ENCODE measurements around the gene CST11.
"Not testable (repeated sequence)": the region's sequence is repeated elsewhere in the genome, so short reads cannot be mapped to it uniquely, and the experiment has no call there.

Gene CST11

DNA sequence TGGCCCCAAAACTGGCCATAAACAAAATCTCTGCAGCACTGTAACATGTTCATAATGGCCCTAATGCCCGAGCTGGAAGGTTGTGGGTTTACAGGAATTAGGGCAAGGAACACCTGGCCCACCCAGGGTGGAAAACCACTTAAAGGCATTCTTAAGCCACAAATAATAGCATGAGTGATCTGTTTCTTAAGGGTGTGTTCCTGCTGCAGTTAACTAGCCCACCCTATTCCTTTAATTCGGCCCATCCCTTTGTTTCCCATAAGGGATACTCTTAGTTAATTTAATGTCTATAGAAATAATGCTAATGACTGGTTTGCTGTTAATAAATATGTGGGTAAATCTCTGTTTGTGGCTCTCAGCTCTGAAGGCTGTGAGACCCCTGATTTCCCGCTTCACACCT, 14.3 kb upstream of the CST11 start:
- not testable (repeated sequence) for DNase-seq (ENCODE audit: low spot score); H3K4me1 ChIP-seq (ENCODE audit: insufficient read depth, poor library complexity, severe bottlenecking); H3K36me3 ChIP-seq (ENCODE audit: low read depth); H3K27ac ChIP-seq (ENCODE audit: poor library complexity, severe bottlenecking); H3K27me3 ChIP-seq (ENCODE audit: insufficient read depth, poor library complexity, severe bottlenecking); H3K4me3 ChIP-seq (ENCODE audit: severe bottlenecking); ATAC-seq (ENCODE audit: low read depth); H3K9me3 ChIP-seq (ENCODE audit: severe bottlenecking)

DNA sequence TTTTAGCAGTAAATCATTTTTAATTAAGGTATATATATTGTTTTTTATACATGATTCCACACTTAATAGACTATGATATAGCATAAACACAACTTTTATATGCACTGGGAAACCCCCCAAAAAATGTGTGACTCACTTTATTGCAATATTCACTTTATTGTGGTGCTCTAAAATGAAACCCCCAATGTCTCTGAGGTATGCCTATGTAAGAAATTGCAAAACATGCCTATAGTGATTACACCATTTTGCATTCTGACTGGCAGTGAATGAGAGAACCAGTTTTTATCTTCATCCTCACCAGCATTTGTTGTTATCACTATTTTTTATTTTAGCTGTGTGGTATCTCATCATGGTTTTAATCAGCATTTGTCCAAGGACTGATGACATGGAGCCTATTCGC, 8.5 kb upstream of the CST11 start:
- H3K9me3 ChIP-seq (ENCODE audit: severe bottlenecking), result no peaks in the 10 kb centered on the region
- ATAC-seq (ENCODE audit: low read depth) (no peak), DNase-seq (ENCODE audit: low spot score) (no peak)
- H3K27ac ChIP-seq (ENCODE audit: poor library complexity, severe bottlenecking), result no peak overlapping the region
- H3K27me3 ChIP-seq (ENCODE audit: insufficient read depth, poor library complexity, severe bottlenecking), result no peaks in the 10 kb centered on the region
- TF ChIP-seq, protein P1, sequence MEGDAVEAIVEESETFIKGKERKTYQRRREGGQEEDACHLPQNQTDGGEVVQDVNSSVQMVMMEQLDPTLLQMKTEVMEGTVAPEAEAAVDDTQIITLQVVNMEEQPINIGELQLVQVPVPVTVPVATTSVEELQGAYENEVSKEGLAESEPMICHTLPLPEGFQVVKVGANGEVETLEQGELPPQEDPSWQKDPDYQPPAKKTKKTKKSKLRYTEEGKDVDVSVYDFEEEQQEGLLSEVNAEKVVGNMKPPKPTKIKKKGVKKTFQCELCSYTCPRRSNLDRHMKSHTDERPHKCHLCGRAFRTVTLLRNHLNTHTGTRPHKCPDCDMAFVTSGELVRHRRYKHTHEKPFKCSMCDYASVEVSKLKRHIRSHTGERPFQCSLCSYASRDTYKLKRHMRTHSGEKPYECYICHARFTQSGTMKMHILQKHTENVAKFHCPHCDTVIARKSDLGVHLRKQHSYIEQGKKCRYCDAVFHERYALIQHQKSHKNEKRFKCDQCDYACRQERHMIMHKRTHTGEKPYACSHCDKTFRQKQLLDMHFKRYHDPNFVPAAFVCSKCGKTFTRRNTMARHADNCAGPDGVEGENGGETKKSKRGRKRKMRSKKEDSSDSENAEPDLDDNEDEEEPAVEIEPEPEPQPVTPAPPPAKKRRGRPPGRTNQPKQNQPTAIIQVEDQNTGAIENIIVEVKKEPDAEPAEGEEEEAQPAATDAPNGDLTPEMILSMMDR (IDR thresholded peaks at IDR 0.05; ENCODE audit: poor library complexity, severe bottlenecking), result no peak
- no peaks in the 10 kb centered on the region for H3K36me3 ChIP-seq (ENCODE audit: low read depth)
- H3K4me3 ChIP-seq (ENCODE audit: severe bottlenecking), result no peak overlapping the region
- H3K4me1 ChIP-seq (ENCODE audit: insufficient read depth, poor library complexity, severe bottlenecking), result no peaks in the 10 kb centered on the region

DNA sequence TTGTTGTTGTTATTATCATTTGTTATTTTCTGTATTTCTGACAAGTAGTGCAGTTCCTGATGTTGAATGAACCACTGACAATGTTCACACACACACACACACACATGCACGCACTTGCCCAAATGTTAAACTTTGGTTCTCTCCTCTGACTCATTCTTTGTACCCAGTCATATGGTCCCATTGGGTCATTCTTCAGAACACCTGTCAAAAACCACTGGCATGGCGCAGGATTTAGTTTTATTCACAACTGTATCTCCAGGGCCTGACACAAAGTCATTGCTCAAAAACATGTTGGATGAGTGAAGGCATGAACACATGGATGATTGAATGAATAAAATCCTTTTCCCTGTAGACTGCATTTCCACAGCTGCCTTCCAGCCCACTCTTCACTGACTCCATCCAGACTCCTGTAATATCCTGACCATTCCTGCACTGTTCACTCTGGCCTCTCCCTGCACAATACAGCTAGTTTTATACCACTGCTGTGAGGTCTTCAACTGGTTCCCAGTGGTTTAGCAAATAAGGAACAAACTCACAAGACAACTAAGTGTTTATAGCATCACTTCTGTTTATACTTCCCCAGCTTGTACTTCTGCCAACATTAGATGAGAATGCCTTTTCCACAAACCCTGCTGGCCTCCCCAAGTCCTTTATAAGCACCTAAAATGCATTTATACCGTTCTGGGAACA, 6.9 kb upstream of the CST11 start:
- TF ChIP-seq, protein P1 (IDR thresholded peaks at IDR 0.05; ENCODE audit: poor library complexity, severe bottlenecking), result no peak
- Histone ChIP-seq H3K9me3 (ENCODE audit: severe bottlenecking) (no peaks in the 10 kb centered on the region), H3K4me3 (ENCODE audit: severe bottlenecking) (no peak overlapping the region), H3K27me3 (ENCODE audit: insufficient read depth, poor library complexity, severe bottlenecking) (no peaks in the 10 kb centered on the region), H3K4me1 (ENCODE audit: insufficient read depth, poor library complexity, severe bottlenecking) (no peaks in the 10 kb centered on the region), H3K36me3 (ENCODE audit: low read depth) (no peaks in the 10 kb centered on the region), H3K27ac (ENCODE audit: poor library complexity, severe bottlenecking) (no peak overlapping the region)
- no peak for DNase-seq (ENCODE audit: low spot score)
- ATAC-seq (ENCODE audit: low read depth), result no peak

DNA sequence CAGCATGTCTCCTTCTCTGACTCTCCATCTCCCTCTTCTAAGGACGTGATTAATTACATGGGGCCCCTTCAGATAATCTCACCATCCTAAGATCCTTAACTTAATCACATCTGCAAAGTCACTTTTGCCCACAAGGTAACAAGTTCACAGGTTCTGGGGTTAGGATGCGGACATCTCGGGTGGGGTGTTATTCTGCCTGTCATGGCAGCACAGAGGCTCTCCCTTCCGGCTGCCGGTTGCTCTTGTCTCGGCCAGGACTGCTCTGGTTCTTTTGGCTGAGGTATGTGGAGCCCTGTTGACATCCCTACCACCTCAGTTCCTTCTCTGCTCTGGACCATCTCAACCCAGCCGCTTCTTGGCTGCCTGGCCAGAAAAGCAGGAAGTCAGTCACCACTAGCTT, 4.2 kb upstream of the CST11 start:
- no peak for ATAC-seq (ENCODE audit: low read depth)
- no peak overlapping the region for H3K27ac ChIP-seq (ENCODE audit: poor library complexity, severe bottlenecking)
- no peaks in the 10 kb centered on the region for H3K36me3 ChIP-seq (ENCODE audit: low read depth)
- H3K27me3 ChIP-seq (ENCODE audit: insufficient read depth, poor library complexity, severe bottlenecking), result no peaks in the 10 kb centered on the region
- H3K4me3 ChIP-seq (ENCODE audit: severe bottlenecking), result no peak overlapping the region
- no peaks in the 10 kb centered on the region for H3K4me1 ChIP-seq (ENCODE audit: insufficient read depth, poor library complexity, severe bottlenecking)
- no peak for DNase-seq (ENCODE audit: low spot score)
- TF ChIP-seq, protein P1 (IDR thresholded peaks at IDR 0.05; ENCODE audit: poor library complexity, severe bottlenecking), result no peak
- no peaks in the 10 kb centered on the region for H3K9me3 ChIP-seq (ENCODE audit: severe bottlenecking)

DNA sequence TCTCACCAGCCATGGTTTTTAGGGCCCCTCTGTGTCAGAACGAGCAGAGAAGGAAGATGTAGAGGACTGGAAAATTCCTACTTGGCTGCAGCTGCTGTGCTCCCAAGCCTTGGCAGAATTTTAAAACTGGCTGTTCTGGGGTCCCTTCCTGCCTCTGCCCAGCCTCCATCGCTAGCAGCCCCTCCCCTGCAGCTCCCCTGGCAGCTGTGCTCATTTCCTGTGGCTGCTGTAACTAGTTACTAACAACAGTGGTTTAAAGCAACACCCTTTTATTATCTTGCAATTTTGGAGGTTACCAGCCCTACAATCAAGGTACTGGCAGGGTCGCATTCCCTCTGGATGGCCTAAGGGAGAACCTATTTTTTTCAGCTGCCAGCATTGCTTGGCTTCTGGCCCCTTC, 3.7 kb upstream of the CST11 start:
- H3K27me3 ChIP-seq (ENCODE audit: insufficient read depth, poor library complexity, severe bottlenecking), result no peaks in the 10 kb centered on the region
- H3K36me3 ChIP-seq (ENCODE audit: low read depth), result no peaks in the 10 kb centered on the region
- H3K9me3 ChIP-seq (ENCODE audit: severe bottlenecking), result no peaks in the 10 kb centered on the region
- no peak for ATAC-seq (ENCODE audit: low read depth)
- no peak for DNase-seq (ENCODE audit: low spot score)
- no peak overlapping the region for H3K4me3 ChIP-seq (ENCODE audit: severe bottlenecking)
- H3K4me1 ChIP-seq (ENCODE audit: insufficient read depth, poor library complexity, severe bottlenecking), result no peaks in the 10 kb centered on the region
- TF ChIP-seq, protein P1 (IDR thresholded peaks at IDR 0.05; ENCODE audit: poor library complexity, severe bottlenecking), result no peak
- H3K27ac ChIP-seq (ENCODE audit: poor library complexity, severe bottlenecking), result no peak overlapping the region
